ENCODE results near the gene WDR88.
"Not testable (repeated sequence)": the region's sequence is repeated elsewhere in the genome, so short reads cannot be mapped to it uniquely, and the experiment has no call there.

The WDR88 gene

GRCh38 chr19:33212436-33213172 is 80.7 kb downstream of the WDR88 start:
- DNase-seq (ENCODE audit: low spot score), result no peak

GRCh38 chr19:33214596-33214995 is 82.7 kb downstream of the WDR88 start:
- DNase-seq (ENCODE audit: low spot score), result no peak

- DNase-seq (ENCODE audit: low spot score), result no peak
Observed at GRCh38 chr19:33215438-33216197, 83.7 kb downstream of the WDR88 start.

- no peak for DNase-seq (ENCODE audit: low spot score)
Observed at GRCh38 chr19:33216198-33216830, 84.4 kb downstream of the WDR88 start.

DNA sequence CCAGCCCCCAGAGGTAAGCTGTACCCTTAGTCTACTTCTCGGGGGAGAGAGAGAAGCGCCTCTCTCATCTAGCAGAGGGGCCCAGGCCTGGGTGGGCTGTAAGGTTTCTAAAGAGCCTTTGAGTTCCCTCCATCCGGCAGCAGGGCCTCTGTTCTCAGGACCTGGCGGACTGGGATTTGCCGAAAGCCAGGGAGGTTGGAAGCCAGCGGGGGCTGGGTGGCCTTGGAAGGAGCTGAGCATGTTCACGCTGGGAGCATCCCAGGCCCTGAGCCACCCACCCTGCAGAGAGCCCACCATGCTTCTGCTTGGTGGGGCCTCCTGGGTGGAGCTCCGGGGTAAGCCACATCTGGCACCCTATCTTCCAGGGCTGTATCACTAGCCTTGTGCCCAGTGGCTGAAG is 86.0 kb downstream of the WDR88 start:
- no peak for DNase-seq (ENCODE audit: low spot score)

DNA sequence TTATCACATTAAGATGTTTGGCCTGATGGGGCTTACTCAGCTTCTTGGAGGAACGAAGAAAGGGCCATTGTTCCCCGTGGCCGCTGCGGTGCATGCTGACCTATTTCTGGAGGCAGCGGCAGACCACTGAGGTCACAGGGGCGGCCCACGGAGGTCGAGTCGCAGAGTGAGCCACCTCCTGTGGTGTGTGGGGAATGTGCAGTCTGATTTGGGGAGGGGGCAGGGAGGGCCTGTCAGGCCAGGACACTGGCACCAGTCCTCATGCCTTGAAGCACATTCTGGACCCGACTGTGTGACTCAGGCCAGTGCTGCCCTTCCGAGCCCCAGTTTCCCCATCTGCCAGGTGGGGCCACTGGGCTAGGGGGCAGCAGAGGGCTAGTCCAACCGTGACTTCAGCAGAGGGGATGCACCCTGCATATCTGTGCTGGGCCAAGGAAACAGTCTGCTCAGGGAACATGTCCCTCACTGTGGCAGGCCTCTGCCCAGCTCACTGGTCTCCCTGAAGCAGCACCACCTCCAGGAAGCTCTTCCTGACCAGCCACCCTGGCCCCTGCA is 87.4 kb downstream of the WDR88 start:
- no peak for DNase-seq (ENCODE audit: low spot score)

DNA sequence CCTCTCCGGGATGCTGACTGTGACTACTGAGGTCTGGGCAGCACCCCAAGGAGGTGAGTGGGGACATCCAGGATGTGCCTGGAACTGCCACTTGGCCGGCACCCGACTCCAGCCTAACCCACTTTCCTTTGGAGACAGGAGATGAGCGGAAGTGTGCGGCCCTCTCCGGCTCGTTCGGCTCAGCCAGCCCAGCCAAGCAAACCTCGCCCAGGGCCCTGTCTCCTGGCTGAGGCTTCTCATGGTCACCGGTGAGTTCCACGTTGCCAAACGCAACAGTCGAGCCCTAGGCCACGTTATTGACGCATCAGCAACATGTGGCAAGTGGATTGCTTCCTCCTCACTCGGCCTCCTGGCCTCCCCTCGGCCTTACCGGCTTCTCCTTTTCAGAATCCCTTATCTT is 88.2 kb downstream of the WDR88 start:
- no peak for DNase-seq (ENCODE audit: low spot score)

GRCh38 chr19:33220735-33221134 is 88.8 kb downstream of the WDR88 start:
- DNase-seq (ENCODE audit: low spot score), result no peak

DNA sequence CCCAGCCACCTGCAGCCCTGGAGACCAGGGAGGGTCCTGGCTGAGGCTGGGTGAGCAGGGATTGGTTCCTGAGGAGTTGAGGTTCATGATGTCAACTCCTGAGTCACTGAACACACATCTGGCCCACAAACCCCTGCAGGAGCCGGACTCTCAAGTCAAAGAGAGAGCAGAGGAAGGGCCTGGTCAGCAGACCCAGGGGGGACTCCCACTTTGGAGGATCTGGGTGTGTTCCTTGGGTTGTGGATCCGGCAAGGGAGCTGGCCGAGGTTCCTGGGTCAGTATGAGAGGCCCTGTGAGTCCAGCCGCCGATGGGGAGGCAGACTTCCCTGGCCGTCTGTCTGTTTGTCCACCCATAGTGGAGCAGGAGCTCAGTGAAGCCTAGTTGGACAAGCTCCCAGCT is 89.7 kb downstream of the WDR88 start:
- no peak for DNase-seq (ENCODE audit: low spot score)

- DNase-seq (ENCODE audit: low spot score), result not testable (repeated sequence)
Observed at GRCh38 chr19:33222255-33222654, 90.3 kb downstream of the WDR88 start.

- no peak for DNase-seq (ENCODE audit: low spot score)
Observed at GRCh38 chr19:33224694-33225457, 93.0 kb downstream of the WDR88 start.

Measured in hematopoietic multipotent progenitor cell treated with erythropoietin and hydrocortisone succinate and interleukin-3 and kit ligand, for 15 days (in vitro differentiated cells).